ENCODE results near the gene CADM1.

Gene CADM1

GRCh38 chr11:115360186-115360824 lies 143.9 kb downstream of the CADM1 start:
- no peak for TF ChIP-seq CTCF (IDR thresholded peaks at IDR 0.05; ENCODE audit: extremely low read depth, missing control alignments)
- no peak for DNase-seq (ENCODE audit: low spot score)

GRCh38 chr11:115357066-115357465 lies 147.1 kb downstream of the CADM1 start:
- no peak for TF ChIP-seq CTCF (IDR thresholded peaks at IDR 0.05; ENCODE audit: extremely low read depth, missing control alignments)
- no peak for DNase-seq (ENCODE audit: low spot score)

- TF ChIP-seq CTCF (IDR thresholded peaks at IDR 0.05; ENCODE audit: extremely low read depth, missing control alignments), result no peak
- no peak for DNase-seq (ENCODE audit: low spot score)
Observed at GRCh38 chr11:115352805-115353485, 151.3 kb downstream of the CADM1 start.

- no peak for DNase-seq (ENCODE audit: low spot score)
- TF ChIP-seq CTCF (IDR thresholded peaks at IDR 0.05; ENCODE audit: extremely low read depth, missing control alignments), result no peak
Observed at GRCh38 chr11:115349335-115350017, 154.7 kb downstream of the CADM1 start.

- TF ChIP-seq CTCF (IDR thresholded peaks at IDR 0.05; ENCODE audit: extremely low read depth, missing control alignments), result no peak
- DNase-seq (ENCODE audit: low spot score), result no peak
Observed at GRCh38 chr11:115348416-115348815, 155.8 kb downstream of the CADM1 start.

- no peak for DNase-seq (ENCODE audit: low spot score)
- TF ChIP-seq CTCF (IDR thresholded peaks at IDR 0.05; ENCODE audit: extremely low read depth, missing control alignments), result no peak
Observed at GRCh38 chr11:115347106-115347505, 157.1 kb downstream of the CADM1 start.

- DNase-seq (ENCODE audit: low spot score), result no peak
- TF ChIP-seq CTCF (IDR thresholded peaks at IDR 0.05; ENCODE audit: extremely low read depth, missing control alignments), result no peak
Observed at GRCh38 chr11:115345840-115346239, 158.4 kb downstream of the CADM1 start.

Data from GM20000 (cell line).